Liver (tissue), 3 donors: ENCODE data around the gene EPHB4.
"Not testable (repeated sequence)": the region's sequence is repeated elsewhere in the genome, so short reads cannot be mapped to it uniquely, and the experiment has no call there.

Experiments used
- ATF3 ChIP-seq: IDR thresholded peaks from 2 replicates; pipeline ENCODE4 v1.6.1; 2016; ENCODE audit warnings: antibody characterized with exemption
- CTCF ChIP-seq: fragments of 150-350 bp; IDR thresholded peaks from 2 replicates; pipeline ENCODE4 v1.5.1; 2017; ENCODE audit warnings: improper control_type of control experiment, low read depth, low read length; ENCODE audit not compliant: missing input control
- GABPA ChIP-seq, 2 donors: IDR thresholded peaks in 1 of 2; conservative IDR thresholded peaks in 1 of 2; 2 replicates each; pipeline ENCODE4 v1.6.1; 2016; ENCODE audit warnings: antibody characterized with exemption in 2 of 2, mild to moderate bottlenecking in 1 of 2, moderate library complexity in 1 of 2
- MAX ChIP-seq: IDR thresholded peaks from 2 replicates; pipeline ENCODE4 v1.6.1; 2016; ENCODE audit warnings: antibody characterized with exemption
- RXRA ChIP-seq, 2 donors: IDR thresholded peaks; 2 replicates each; pipeline ENCODE4 v1.6.1; 2017 to 2018; ENCODE audit warnings: antibody characterized with exemption in 2 of 2, mild to moderate bottlenecking in 1 of 2
- ZBTB33 ChIP-seq: IDR thresholded peaks from 2 replicates; pipeline ENCODE4 v1.6.1; 2016; ENCODE audit warnings: antibody characterized with exemption
- donor health status: healthy.
- donor health status: healthy.

GRCh38 chr7:100806883-100807282 lies 20.4 kb downstream of the EPHB4 start:
- not testable (repeated sequence) for TF ChIP-seq CTCF; GABPA (IDR thresholded peaks at IDR 0.05 in 1 of 2, conservative IDR thresholded peaks at IDR 0.05 in 1 of 2); RXRA (IDR thresholded peaks at IDR 0.05); ATF3; MAX; ZBTB33
